ENCODE measurements around the gene OR10A6. TPM values are rescaled to one million over a fixed set of nuclear protein-coding genes. Genes with fewer than 3 reads are reported as not detected.

OR10A6 gene
- total RNA-seq, 2 experiments from 2014 or later, result not detected

DNA sequence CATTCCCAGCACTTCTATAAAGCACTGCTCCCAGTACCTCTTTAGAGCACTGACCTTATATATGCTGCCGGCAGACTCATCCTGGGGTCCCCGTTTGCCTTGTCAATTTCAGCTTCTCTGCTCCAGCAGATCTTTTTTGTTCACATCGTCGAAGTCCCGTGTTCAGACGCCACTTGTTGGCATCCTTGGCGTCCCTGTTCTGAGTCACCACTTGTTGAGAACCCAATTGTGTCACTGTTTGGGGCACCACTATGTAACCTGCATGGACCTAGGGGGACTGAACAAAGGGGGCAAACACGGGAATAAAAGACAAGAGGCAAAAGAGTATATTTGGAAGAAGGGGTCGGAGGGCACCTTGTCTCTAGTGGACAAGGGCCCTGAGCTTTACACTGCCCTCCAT lies 25.5 kb downstream of the OR10A6 start:
- Mint-ChIP-seq H3K4me1 (peaks cover 2% of the 10 kb centered on the region), H3K4me3 (no peak overlapping the region), H3K27me3 (peaks cover 30% of the 10 kb centered on the region), H3K36me3 (ENCODE audit: low read depth) (no peaks in the 10 kb centered on the region), H3K9me3 (no peaks in the 10 kb centered on the region), H3K27ac (no peak overlapping the region)
- no peak for DNase-seq
- ChIA-PET CTCF (no interaction called here), POLR2A (no interaction called here)

- no peak for DNase-seq
- ChIA-PET POLR2A (no interaction called here), CTCF (no interaction called here)
- Mint-ChIP-seq H3K4me1 (peaks cover 2% of the 10 kb centered on the region), H3K36me3 (ENCODE audit: low read depth) (no peaks in the 10 kb centered on the region), H3K9me3 (no peaks in the 10 kb centered on the region), H3K4me3 (no peak overlapping the region), H3K27ac (no peak overlapping the region), H3K27me3 (peaks cover 26% of the 10 kb centered on the region)
These were observed 26.2 kb downstream of the OR10A6 start for GRCh38 chr11:7904917-7905316.

- H3K27me3 Mint-ChIP-seq, result peaks cover 23% of the 10 kb centered on the region
- ChIA-PET CTCF (interaction anchor here (0.8 kb wide), 1 partner anchor 83 kb away, joined by 4 read pairs; the partner anchor contains the start of gene EIF3F), POLR2A (no interaction called here)
- no peak for DNase-seq
- no peaks in the 10 kb centered on the region for H3K36me3 Mint-ChIP-seq (ENCODE audit: low read depth)
- H3K4me3 Mint-ChIP-seq, result no peak overlapping the region
- H3K4me1 Mint-ChIP-seq, result peaks cover 2% of the 10 kb centered on the region
- H3K9me3 Mint-ChIP-seq, result no peaks in the 10 kb centered on the region
- no peak overlapping the region for H3K27ac Mint-ChIP-seq
These were observed 27.1 kb downstream of the OR10A6 start for GRCh38 chr11:7903940-7904339.

GRCh38 chr11:7901319-7901854 lies 29.7 kb downstream of the OR10A6 start:
- Mint-ChIP-seq H3K36me3 (ENCODE audit: low read depth) (no peaks in the 10 kb centered on the region), H3K27me3 (peaks cover 12% of the 10 kb centered on the region), H3K9me3 (no peaks in the 10 kb centered on the region), H3K27ac (no peak overlapping the region), H3K4me3 (no peak overlapping the region), H3K4me1 (peaks cover 2% of the 10 kb centered on the region)
- POLR2A ChIA-PET, result no interaction called here
- CTCF ChIA-PET, result no interaction called here
- no peak for DNase-seq

DNA sequence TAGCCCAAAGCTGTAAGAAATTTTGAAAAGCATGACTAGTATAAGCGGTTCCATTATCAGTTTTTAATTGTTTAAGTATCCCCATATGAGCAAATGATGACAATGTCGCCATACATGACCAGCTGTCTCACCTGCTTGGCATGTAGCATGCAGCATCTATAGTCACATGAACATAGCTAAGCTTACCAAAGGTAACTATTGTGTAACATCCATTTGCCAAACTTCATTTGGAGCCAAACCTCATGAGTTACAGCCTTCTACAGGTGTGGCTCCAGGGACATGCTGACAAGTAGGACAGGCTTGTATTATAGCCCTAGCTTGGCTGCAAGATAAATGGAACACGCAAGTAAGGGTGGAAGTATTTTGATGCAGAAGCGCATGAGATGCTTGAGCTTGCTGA lies 30.4 kb downstream of the OR10A6 start:
- POLR2A ChIA-PET, result no interaction called here
- CTCF ChIA-PET, result no interaction called here
- no peak for DNase-seq
- Mint-ChIP-seq H3K4me3 (no peak overlapping the region), H3K27ac (no peak overlapping the region), H3K27me3 (peaks cover 7% of the 10 kb centered on the region), H3K4me1 (no peaks in the 10 kb centered on the region), H3K9me3 (no peaks in the 10 kb centered on the region), H3K36me3 (ENCODE audit: low read depth) (no peaks in the 10 kb centered on the region)

DNA sequence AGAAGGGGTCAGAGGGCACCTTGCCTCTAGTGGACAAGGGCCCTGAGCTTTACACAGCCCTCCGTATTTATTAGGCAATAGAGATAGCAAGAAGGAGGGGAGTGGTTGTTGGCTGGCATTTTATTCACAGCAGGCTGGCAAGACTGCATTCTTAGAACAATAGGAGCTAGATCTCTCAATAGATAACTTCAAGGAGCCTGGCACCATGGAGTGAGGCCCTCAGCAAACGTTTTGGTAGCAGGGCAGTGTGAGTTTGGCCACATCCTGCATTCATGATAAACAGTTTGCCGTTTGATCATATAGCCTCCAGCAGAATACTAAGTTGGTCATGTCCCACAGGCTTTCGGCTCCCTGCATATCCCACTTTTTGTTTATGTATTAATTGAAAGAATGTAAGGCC lies 31.6 kb downstream of the OR10A6 start:
- CTCF ChIA-PET, result no interaction called here
- no peaks in the 10 kb centered on the region for H3K9me3 Mint-ChIP-seq
- H3K4me1 Mint-ChIP-seq, result no peaks in the 10 kb centered on the region
- no peaks in the 10 kb centered on the region for H3K36me3 Mint-ChIP-seq (ENCODE audit: low read depth)
- H3K4me3 Mint-ChIP-seq, result no peak overlapping the region
- peaks cover 2% of the 10 kb centered on the region for H3K27me3 Mint-ChIP-seq
- POLR2A ChIA-PET, result no interaction called here
- no peak for DNase-seq
- no peak overlapping the region for H3K27ac Mint-ChIP-seq

GRCh38 chr11:7898666-7899283 lies 32.3 kb downstream of the OR10A6 start:
- no peak for DNase-seq
- no peaks in the 10 kb centered on the region for H3K36me3 Mint-ChIP-seq (ENCODE audit: low read depth)
- no peak overlapping the region for H3K27ac Mint-ChIP-seq
- POLR2A ChIA-PET, result no interaction called here
- H3K4me3 Mint-ChIP-seq, result no peak overlapping the region
- H3K4me1 Mint-ChIP-seq, result no peaks in the 10 kb centered on the region
- H3K27me3 Mint-ChIP-seq, result peaks cover 2% of the 10 kb centered on the region
- CTCF ChIA-PET, result no interaction called here
- no peaks in the 10 kb centered on the region for H3K9me3 Mint-ChIP-seq

- peaks cover 2% of the 10 kb centered on the region for H3K27me3 Mint-ChIP-seq
- no peak overlapping the region for H3K27ac Mint-ChIP-seq
- POLR2A ChIA-PET, result no interaction called here
- H3K9me3 Mint-ChIP-seq, result no peaks in the 10 kb centered on the region
- no peaks in the 10 kb centered on the region for H3K36me3 Mint-ChIP-seq (ENCODE audit: low read depth)
- H3K4me3 Mint-ChIP-seq, result no peak overlapping the region
- DNase-seq, result no peak
- CTCF ChIA-PET, result no interaction called here
- H3K4me1 Mint-ChIP-seq, result peaks cover 3% of the 10 kb centered on the region
These were observed 34.9 kb downstream of the OR10A6 start for GRCh38 chr11:7896009-7896785.

- H3K36me3 Mint-ChIP-seq (ENCODE audit: low read depth), result no peaks in the 10 kb centered on the region
- peaks cover 3% of the 10 kb centered on the region for H3K4me1 Mint-ChIP-seq
- H3K4me3 Mint-ChIP-seq, result no peak overlapping the region
- DNase-seq, result no peak
- ChIA-PET POLR2A (no interaction called here), CTCF (interaction anchor here (1.5 to 2.6 kb wide), 2 partner anchors 16 to 94 kb away, joined by 3 to 7 read pairs; no protein-coding TSS in a partner anchor)
- H3K27me3 Mint-ChIP-seq, result peaks cover 8% of the 10 kb centered on the region
- no peak overlapping the region for H3K27ac Mint-ChIP-seq
- H3K9me3 Mint-ChIP-seq, result no peaks in the 10 kb centered on the region
These were observed 36.8 kb downstream of the OR10A6 start for GRCh38 chr11:7894251-7894650.

DNA sequence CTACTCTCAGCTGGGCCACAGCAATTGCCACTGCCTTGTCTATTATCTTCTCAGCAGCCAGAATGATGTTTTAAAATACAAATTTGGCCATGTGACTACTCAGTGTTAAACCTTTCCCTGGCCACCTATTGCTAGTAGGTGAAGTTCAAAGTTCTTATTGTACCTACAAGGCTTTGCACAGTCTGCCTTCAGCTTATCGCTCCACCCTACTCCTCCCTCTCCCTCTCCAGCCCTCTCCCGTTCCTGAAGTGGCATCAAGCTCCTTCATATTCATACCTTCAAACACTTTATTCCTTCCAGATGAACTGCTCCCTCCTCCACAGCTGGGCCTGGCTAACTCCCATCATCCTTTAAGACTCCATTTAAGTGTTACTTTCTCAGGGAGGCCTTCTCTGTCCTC lies 37.3 kb downstream of the OR10A6 start:
- ChIA-PET POLR2A (no interaction called here), CTCF (interaction anchor here (1.5 to 2.6 kb wide), 2 partner anchors 17 to 95 kb away, joined by 3 to 7 read pairs; no protein-coding TSS in a partner anchor)
- H3K9me3 Mint-ChIP-seq, result no peaks in the 10 kb centered on the region
- H3K4me1 Mint-ChIP-seq, result peaks cover 3% of the 10 kb centered on the region
- H3K36me3 Mint-ChIP-seq (ENCODE audit: low read depth), result no peaks in the 10 kb centered on the region
- H3K27me3 Mint-ChIP-seq, result peaks cover 8% of the 10 kb centered on the region
- no peak overlapping the region for H3K4me3 Mint-ChIP-seq
- DNase-seq, result no peak
- no peak overlapping the region for H3K27ac Mint-ChIP-seq

DNA sequence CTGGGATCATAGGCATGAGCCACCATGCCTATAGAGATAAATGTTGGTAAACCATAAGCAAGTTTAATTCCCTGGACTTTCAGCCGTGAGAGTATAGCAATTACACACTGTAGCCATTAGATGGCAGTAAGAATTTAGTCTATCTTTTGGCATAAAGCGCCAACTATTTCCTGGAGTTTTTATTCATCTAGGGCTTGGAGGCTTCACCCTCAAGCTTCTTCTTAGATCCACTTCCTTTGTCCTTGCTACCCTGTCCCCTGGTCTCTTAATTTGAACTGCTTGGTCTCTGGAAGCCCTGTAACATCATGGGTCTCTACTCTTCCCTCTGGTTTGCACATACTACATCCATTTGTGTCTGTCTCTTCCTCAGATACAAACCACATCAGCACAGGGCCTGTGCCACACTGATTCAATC lies 38.2 kb downstream of the OR10A6 start:
- no peak for DNase-seq
- Mint-ChIP-seq H3K27me3 (peaks cover 11% of the 10 kb centered on the region), H3K9me3 (no peaks in the 10 kb centered on the region), H3K4me3 (no peak overlapping the region), H3K36me3 (ENCODE audit: low read depth) (no peaks in the 10 kb centered on the region), H3K27ac (no peak overlapping the region), H3K4me1 (peaks cover 3% of the 10 kb centered on the region)
- ChIA-PET CTCF (interaction anchor here (0.5 to 2.6 kb wide), 3 partner anchors 18 to 423 kb away, joined by 3 to 7 read pairs (median 3); no protein-coding TSS in a partner anchor), POLR2A (no interaction called here)

DNA sequence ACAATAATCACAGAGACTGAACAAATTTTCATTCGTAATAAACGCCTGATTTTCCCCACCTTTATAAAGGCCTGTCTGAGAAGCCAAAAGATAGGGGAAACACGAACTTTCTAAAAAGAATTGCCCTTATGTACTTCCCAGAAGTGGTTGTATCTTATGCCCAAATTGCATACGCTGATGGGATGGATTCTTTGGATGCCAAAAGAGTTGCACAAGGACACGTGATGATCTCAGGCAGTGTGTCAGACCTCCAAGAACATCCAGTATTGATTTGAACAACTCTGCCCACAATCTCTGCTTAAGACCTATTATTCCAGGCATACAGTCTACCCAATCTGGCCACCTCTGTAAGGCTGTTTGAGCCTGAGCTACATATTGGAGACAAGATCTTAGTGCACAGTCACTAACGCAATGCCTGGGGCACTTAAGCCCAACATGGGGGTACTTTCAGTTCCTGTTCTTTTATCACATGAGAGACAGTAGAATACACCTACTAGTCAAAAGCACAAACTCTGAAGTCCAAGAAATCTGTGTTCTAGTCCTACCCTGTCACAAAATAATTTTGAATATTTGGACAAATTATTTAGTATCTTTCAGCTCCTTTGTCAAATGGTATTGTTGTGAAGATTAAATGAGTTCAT lies 38.9 kb downstream of the OR10A6 start:
- POLR2A ChIA-PET, result no interaction called here
- Mint-ChIP-seq H3K4me1 (peaks cover 3% of the 10 kb centered on the region), H3K27me3 (peaks cover 11% of the 10 kb centered on the region), H3K4me3 (no peak overlapping the region), H3K36me3 (ENCODE audit: low read depth) (no peaks in the 10 kb centered on the region), H3K27ac (no peak overlapping the region), H3K9me3 (no peaks in the 10 kb centered on the region)
- CTCF ChIA-PET, result interaction anchor here (0.5 to 2.6 kb wide), 2 partner anchors 18 to 422 kb away, joined by 3 to 7 read pairs; no protein-coding TSS in a partner anchor
- DNase-seq, result no peak

Data from activated CD4-positive, alpha-beta T cell treated with anti-CD3 and anti-CD28 coated beads, Interleukin-2, amount 10 ng/mL, durations not matched to agents 7 days and 5 days (primary cell).